Measurements from ENCODE around the gene DYNC1I1.

DNA sequence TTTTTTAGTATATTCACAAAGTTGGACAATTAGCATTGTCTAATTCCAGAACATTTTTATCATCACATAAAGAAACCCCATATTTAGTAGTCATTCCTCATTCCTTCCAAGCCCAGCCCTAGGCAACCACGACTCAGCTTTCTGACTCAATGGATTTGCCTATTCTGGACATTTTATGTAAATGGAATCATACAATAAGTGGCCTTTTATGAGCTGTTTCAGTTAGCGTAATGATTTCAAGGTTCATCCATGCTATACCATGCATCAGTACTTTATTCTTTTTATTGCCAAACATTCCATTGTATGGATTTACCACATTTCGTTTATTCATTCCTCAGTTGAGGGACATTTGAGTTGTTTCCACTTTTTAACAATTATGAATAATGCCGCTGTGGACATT, 249.2 kb downstream of the DYNC1I1 start:
- TF ChIP-seq, protein P1, sequence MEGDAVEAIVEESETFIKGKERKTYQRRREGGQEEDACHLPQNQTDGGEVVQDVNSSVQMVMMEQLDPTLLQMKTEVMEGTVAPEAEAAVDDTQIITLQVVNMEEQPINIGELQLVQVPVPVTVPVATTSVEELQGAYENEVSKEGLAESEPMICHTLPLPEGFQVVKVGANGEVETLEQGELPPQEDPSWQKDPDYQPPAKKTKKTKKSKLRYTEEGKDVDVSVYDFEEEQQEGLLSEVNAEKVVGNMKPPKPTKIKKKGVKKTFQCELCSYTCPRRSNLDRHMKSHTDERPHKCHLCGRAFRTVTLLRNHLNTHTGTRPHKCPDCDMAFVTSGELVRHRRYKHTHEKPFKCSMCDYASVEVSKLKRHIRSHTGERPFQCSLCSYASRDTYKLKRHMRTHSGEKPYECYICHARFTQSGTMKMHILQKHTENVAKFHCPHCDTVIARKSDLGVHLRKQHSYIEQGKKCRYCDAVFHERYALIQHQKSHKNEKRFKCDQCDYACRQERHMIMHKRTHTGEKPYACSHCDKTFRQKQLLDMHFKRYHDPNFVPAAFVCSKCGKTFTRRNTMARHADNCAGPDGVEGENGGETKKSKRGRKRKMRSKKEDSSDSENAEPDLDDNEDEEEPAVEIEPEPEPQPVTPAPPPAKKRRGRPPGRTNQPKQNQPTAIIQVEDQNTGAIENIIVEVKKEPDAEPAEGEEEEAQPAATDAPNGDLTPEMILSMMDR (IDR thresholded peaks at IDR 0.05): no peak
- TF ChIP-seq FOSL2 (IDR thresholded peaks at IDR 0.05; ENCODE audit: borderline replicate concordance, low read depth) (no peak), ELF1 (IDR thresholded peaks at IDR 0.05) (no peak), YY1 (IDR thresholded peaks at IDR 0.05; ENCODE audit: low read depth) (no peak), EP300 (IDR thresholded peaks at IDR 0.05; ENCODE audit: borderline replicate concordance in 1 of 2, low read depth in 1 of 2, low read length in 1 of 2) (no peak), FOXM1 (IDR thresholded peaks at IDR 0.05; ENCODE audit: low read depth) (no peak), USF1 (IDR thresholded peaks at IDR 0.05; ENCODE audit: borderline replicate concordance, low read depth) (no peak), TAF1 (IDR thresholded peaks at IDR 0.05; ENCODE audit: borderline replicate concordance, low read depth, low read length) (no peak), CHD2 (IDR thresholded peaks at IDR 0.05; ENCODE audit: low read length, partially characterized antibody) (no peak), POLR2AphosphoS5 (IDR thresholded peaks at IDR 0.05; ENCODE audit: low read depth, low read length) (no peak)
- TF ChIP-seq, protein P2, sequence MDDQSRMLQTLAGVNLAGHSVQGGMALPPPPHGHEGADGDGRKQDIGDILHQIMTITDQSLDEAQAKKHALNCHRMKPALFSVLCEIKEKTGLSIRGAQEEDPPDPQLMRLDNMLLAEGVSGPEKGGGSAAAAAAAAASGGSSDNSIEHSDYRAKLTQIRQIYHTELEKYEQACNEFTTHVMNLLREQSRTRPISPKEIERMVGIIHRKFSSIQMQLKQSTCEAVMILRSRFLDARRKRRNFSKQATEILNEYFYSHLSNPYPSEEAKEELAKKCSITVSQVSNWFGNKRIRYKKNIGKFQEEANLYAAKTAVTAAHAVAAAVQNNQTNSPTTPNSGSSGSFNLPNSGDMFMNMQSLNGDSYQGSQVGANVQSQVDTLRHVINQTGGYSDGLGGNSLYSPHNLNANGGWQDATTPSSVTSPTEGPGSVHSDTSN (IDR thresholded peaks at IDR 0.05): no peak
- TF ChIP-seq, protein P3, sequence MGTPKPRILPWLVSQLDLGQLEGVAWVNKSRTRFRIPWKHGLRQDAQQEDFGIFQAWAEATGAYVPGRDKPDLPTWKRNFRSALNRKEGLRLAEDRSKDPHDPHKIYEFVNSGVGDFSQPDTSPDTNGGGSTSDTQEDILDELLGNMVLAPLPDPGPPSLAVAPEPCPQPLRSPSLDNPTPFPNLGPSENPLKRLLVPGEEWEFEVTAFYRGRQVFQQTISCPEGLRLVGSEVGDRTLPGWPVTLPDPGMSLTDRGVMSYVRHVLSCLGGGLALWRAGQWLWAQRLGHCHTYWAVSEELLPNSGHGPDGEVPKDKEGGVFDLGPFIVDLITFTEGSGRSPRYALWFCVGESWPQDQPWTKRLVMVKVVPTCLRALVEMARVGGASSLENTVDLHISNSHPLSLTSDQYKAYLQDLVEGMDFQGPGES (IDR thresholded peaks at IDR 0.05; ENCODE audit: low read depth, low read length): no peak
- TF ChIP-seq, protein P4, sequence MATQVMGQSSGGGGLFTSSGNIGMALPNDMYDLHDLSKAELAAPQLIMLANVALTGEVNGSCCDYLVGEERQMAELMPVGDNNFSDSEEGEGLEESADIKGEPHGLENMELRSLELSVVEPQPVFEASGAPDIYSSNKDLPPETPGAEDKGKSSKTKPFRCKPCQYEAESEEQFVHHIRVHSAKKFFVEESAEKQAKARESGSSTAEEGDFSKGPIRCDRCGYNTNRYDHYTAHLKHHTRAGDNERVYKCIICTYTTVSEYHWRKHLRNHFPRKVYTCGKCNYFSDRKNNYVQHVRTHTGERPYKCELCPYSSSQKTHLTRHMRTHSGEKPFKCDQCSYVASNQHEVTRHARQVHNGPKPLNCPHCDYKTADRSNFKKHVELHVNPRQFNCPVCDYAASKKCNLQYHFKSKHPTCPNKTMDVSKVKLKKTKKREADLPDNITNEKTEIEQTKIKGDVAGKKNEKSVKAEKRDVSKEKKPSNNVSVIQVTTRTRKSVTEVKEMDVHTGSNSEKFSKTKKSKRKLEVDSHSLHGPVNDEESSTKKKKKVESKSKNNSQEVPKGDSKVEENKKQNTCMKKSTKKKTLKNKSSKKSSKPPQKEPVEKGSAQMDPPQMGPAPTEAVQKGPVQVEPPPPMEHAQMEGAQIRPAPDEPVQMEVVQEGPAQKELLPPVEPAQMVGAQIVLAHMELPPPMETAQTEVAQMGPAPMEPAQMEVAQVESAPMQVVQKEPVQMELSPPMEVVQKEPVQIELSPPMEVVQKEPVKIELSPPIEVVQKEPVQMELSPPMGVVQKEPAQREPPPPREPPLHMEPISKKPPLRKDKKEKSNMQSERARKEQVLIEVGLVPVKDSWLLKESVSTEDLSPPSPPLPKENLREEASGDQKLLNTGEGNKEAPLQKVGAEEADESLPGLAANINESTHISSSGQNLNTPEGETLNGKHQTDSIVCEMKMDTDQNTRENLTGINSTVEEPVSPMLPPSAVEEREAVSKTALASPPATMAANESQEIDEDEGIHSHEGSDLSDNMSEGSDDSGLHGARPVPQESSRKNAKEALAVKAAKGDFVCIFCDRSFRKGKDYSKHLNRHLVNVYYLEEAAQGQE (IDR thresholded peaks at IDR 0.05; ENCODE audit: low read depth, low read length): no peak
